ENCODE results near the gene INTS7.

The INTS7 gene

GRCh38 chr1:212009561-212009960 is 25.8 kb downstream of the INTS7 start:
- Histone ChIP-seq H4K8ac (ENCODE audit: low read depth, low read length) (no peak overlapping the region), H3K4me3 (ENCODE audit: low read depth, low read length) (no peak overlapping the region), H3K27me3 (ENCODE audit: insufficient read depth, low read length) (no peaks in the 10 kb centered on the region), H3K4ac (ENCODE audit: low read depth, low read length) (no peak overlapping the region), H3K18ac (ENCODE audit: low read length) (no peak overlapping the region), H2AFZ (ENCODE audit: insufficient read depth, low read length, poor library complexity) (no peak overlapping the region), H3K14ac (ENCODE audit: low read length) (no peak overlapping the region), H2BK120ac (ENCODE audit: insufficient read depth, low read length, poor library complexity) (no peak overlapping the region), H3K4me1 (ENCODE audit: control insufficient read depth in 1 of 2, insufficient read depth in 2 of 2, low read length in 2 of 2) (no peaks in the 10 kb centered on the region), H3K79me2 (ENCODE audit: control insufficient read depth, insufficient read depth, low read length, poor library complexity) (no peaks in the 10 kb centered on the region), H4K12ac (ENCODE audit: low read depth, low read length) (no peak overlapping the region), H3K4me2 (ENCODE audit: low read length) (no peak overlapping the region), H3K36me3 (ENCODE audit: control insufficient read depth in 1 of 2, insufficient read depth in 2 of 2, low read length in 2 of 2) (peaks cover 2% of the 10 kb centered on the region in 2 experiments), H3K79me1 (ENCODE audit: low read length) (no peaks in the 10 kb centered on the region), H2AK5ac (ENCODE audit: low read length) (no peak overlapping the region), H2BK5ac (ENCODE audit: low read depth, low read length, poor library complexity) (no peak overlapping the region), H4K91ac (ENCODE audit: low read depth, low read length) (no peak overlapping the region), H3K9ac (ENCODE audit: low read length) (no peak overlapping the region), H3K27ac (ENCODE audit: low read depth, low read length) (no peak overlapping the region), H3K9me3 (ENCODE audit: insufficient read depth, low read depth, low read length) (no peaks in the 10 kb centered on the region), H3K23ac (ENCODE audit: low read length) (no peak overlapping the region), H2BK12ac (ENCODE audit: low read length) (no peak overlapping the region)
- WGBS (ENCODE audit: extremely low coverage, insufficient coverage, insufficient read length): no CpG with 5 or more reads among the region's 1 CpG
- DNase-seq: no peak

- H2BK5ac ChIP-seq (ENCODE audit: low read depth, low read length, poor library complexity): no peak overlapping the region
- no peak overlapping the region for H3K4me2 ChIP-seq (ENCODE audit: low read length)
- no peak overlapping the region for H3K23ac ChIP-seq (ENCODE audit: low read length)
- H3K79me1 ChIP-seq (ENCODE audit: low read length): no peaks in the 10 kb centered on the region
- H3K4me3 ChIP-seq (ENCODE audit: low read depth, low read length): no peak overlapping the region
- DNase-seq: no peak
- H3K27me3 ChIP-seq (ENCODE audit: insufficient read depth, low read length): no peaks in the 10 kb centered on the region
- no peak overlapping the region for H3K14ac ChIP-seq (ENCODE audit: low read length)
- no peaks in the 10 kb centered on the region for H3K79me2 ChIP-seq (ENCODE audit: control insufficient read depth, insufficient read depth, low read length, poor library complexity)
- no peak overlapping the region for H3K27ac ChIP-seq (ENCODE audit: low read depth, low read length)
- no CpG with 5 or more reads among the region's 9 CpGs for WGBS (ENCODE audit: extremely low coverage, insufficient coverage, insufficient read length)
- H4K12ac ChIP-seq (ENCODE audit: low read depth, low read length): no peak overlapping the region
- H3K36me3 ChIP-seq (ENCODE audit: control insufficient read depth in 1 of 2, insufficient read depth in 2 of 2, low read length in 2 of 2): peaks cover 0 to 2% of the 10 kb centered on the region in 2 experiments
- no peak overlapping the region for H2BK12ac ChIP-seq (ENCODE audit: low read length)
- no peaks in the 10 kb centered on the region for H3K9me3 ChIP-seq (ENCODE audit: insufficient read depth, low read depth, low read length)
- no peak overlapping the region for H3K4ac ChIP-seq (ENCODE audit: low read depth, low read length)
- no peak overlapping the region for H2AK5ac ChIP-seq (ENCODE audit: low read length)
- no peak overlapping the region for H3K18ac ChIP-seq (ENCODE audit: low read length)
- H3K4me1 ChIP-seq (ENCODE audit: control insufficient read depth in 1 of 2, insufficient read depth in 2 of 2, low read length in 2 of 2): no peaks in the 10 kb centered on the region
- no peak overlapping the region for H4K8ac ChIP-seq (ENCODE audit: low read depth, low read length)
- no peak overlapping the region for H4K91ac ChIP-seq (ENCODE audit: low read depth, low read length)
- H3K9ac ChIP-seq (ENCODE audit: low read length): no peak overlapping the region
- no peak overlapping the region for H2AFZ ChIP-seq (ENCODE audit: insufficient read depth, low read length, poor library complexity)
- H2BK120ac ChIP-seq (ENCODE audit: insufficient read depth, low read length, poor library complexity): no peak overlapping the region
Measured at GRCh38 chr1:212007886-212008285, 27.5 kb downstream of the INTS7 start.

- Histone ChIP-seq H4K8ac (ENCODE audit: low read depth, low read length) (no peak overlapping the region), H3K9me3 (ENCODE audit: insufficient read depth, low read depth, low read length) (no peaks in the 10 kb centered on the region), H4K12ac (ENCODE audit: low read depth, low read length) (no peak overlapping the region), H3K4me2 (ENCODE audit: low read length) (no peak overlapping the region), H2BK12ac (ENCODE audit: low read length) (no peak overlapping the region), H3K4me1 (ENCODE audit: control insufficient read depth in 1 of 2, insufficient read depth in 2 of 2, low read length in 2 of 2) (no peaks in the 10 kb centered on the region), H3K18ac (ENCODE audit: low read length) (no peak overlapping the region), H3K4me3 (ENCODE audit: low read depth, low read length) (no peak overlapping the region), H2AFZ (ENCODE audit: insufficient read depth, low read length, poor library complexity) (no peak overlapping the region), H3K79me2 (ENCODE audit: control insufficient read depth, insufficient read depth, low read length, poor library complexity) (no peaks in the 10 kb centered on the region), H3K36me3 (ENCODE audit: control insufficient read depth in 1 of 2, insufficient read depth in 2 of 2, low read length in 2 of 2) (peaks cover 0 to 2% of the 10 kb centered on the region in 2 experiments), H3K27me3 (ENCODE audit: insufficient read depth, low read length) (no peaks in the 10 kb centered on the region), H3K14ac (ENCODE audit: low read length) (no peak overlapping the region), H4K91ac (ENCODE audit: low read depth, low read length) (no peak overlapping the region), H2BK5ac (ENCODE audit: low read depth, low read length, poor library complexity) (no peak overlapping the region), H3K23ac (ENCODE audit: low read length) (no peak overlapping the region), H3K79me1 (ENCODE audit: low read length) (no peaks in the 10 kb centered on the region), H2BK120ac (ENCODE audit: insufficient read depth, low read length, poor library complexity) (no peak overlapping the region), H3K27ac (ENCODE audit: low read depth, low read length) (no peak overlapping the region), H3K9ac (ENCODE audit: low read length) (no peak overlapping the region), H2AK5ac (ENCODE audit: low read length) (no peak overlapping the region), H3K4ac (ENCODE audit: low read depth, low read length) (no peak overlapping the region)
- no CpG with 5 or more reads among the region's 4 CpGs for WGBS (ENCODE audit: extremely low coverage, insufficient coverage, insufficient read length)
- DNase-seq: no peak
Measured at GRCh38 chr1:212007178-212007577, 28.2 kb downstream of the INTS7 start.

- no peak overlapping the region for H2BK5ac ChIP-seq (ENCODE audit: low read depth, low read length, poor library complexity)
- no peaks in the 10 kb centered on the region for H3K4me1 ChIP-seq (ENCODE audit: control insufficient read depth in 1 of 2, insufficient read depth in 2 of 2, low read length in 2 of 2)
- peak; percentile 2 to 76 for DNase-seq
Measured at GRCh38 chr1:212004895-212005608, 30.3 kb downstream of the INTS7 start.

More at GRCh38 chr1:212004895-212005608, 30.3 kb downstream of the INTS7 start:
- Histone ChIP-seq H2BK120ac (ENCODE audit: insufficient read depth, low read length, poor library complexity) (no peak overlapping the region), H4K8ac (ENCODE audit: low read depth, low read length) (no peak overlapping the region), H3K23ac (ENCODE audit: low read length) (no peak overlapping the region), H3K4me2 (ENCODE audit: low read length) (no peak overlapping the region), H2AFZ (ENCODE audit: insufficient read depth, low read length, poor library complexity) (no peak overlapping the region), H2AK5ac (ENCODE audit: low read length) (no peak overlapping the region), H3K9me3 (ENCODE audit: insufficient read depth, low read depth, low read length) (no peaks in the 10 kb centered on the region), H4K12ac (ENCODE audit: low read depth, low read length) (no peak overlapping the region), H3K27me3 (ENCODE audit: insufficient read depth, low read length) (no peaks in the 10 kb centered on the region), H3K9ac (ENCODE audit: low read length) (no peak overlapping the region), H3K4ac (ENCODE audit: low read depth, low read length) (no peak overlapping the region), H3K36me3 (ENCODE audit: control insufficient read depth in 1 of 2, insufficient read depth in 2 of 2, low read length in 2 of 2) (peaks cover 0 to 2% of the 10 kb centered on the region in 2 experiments), H3K18ac (ENCODE audit: low read length) (no peak overlapping the region), H3K79me1 (ENCODE audit: low read length) (no peaks in the 10 kb centered on the region), H2BK12ac (ENCODE audit: low read length) (no peak overlapping the region), H3K14ac (ENCODE audit: low read length) (no peak overlapping the region), H3K27ac (ENCODE audit: low read depth, low read length) (no peak overlapping the region), H3K4me3 (ENCODE audit: low read depth, low read length) (no peak overlapping the region), H3K79me2 (ENCODE audit: control insufficient read depth, insufficient read depth, low read length, poor library complexity) (no peaks in the 10 kb centered on the region), H4K91ac (ENCODE audit: low read depth, low read length) (no peak overlapping the region)
- WGBS (ENCODE audit: extremely low coverage, insufficient coverage, insufficient read length): no CpG with 5 or more reads among the region's 7 CpGs

Data from trophoblast cell (in vitro differentiated cells and primary cell).